ENCODE data around the gene ARPC1A.

- no peak for TF ChIP-seq POLR2A (IDR thresholded peaks at IDR 0.05)
- TF ChIP-seq CTCF (IDR thresholded peaks at IDR 0.05), result no peak
Measured at GRCh38 chr7:99385564-99385963, 59.9 kb downstream of the ARPC1A start.

Measured in right lobe of liver (tissue), 4 donors.